ENCODE results near the gene RPS24. TPM values are rescaled to one million over a fixed set of nuclear protein-coding genes. Genes with fewer than 3 reads are reported as not detected.

RPS24 gene
- total and polyA plus RNA-seq, 2 experiments from 2014 or later = 2,362 to 3,638 TPM

GRCh38 chr10:78013564-78013963 lies 20.1 kb upstream of the RPS24 start:
- Mint-ChIP-seq H3K4me1 (no peaks in the 10 kb centered on the region), H3K27me3 (ENCODE audit: insufficient read depth, low read depth, poor library complexity) (no peaks in the 10 kb centered on the region), H3K4me3 (no peak overlapping the region), H3K27ac (no peak overlapping the region), H3K36me3 (ENCODE audit: low read depth) (peaks cover 90% of the 10 kb centered on the region), H3K9me3 (no peaks in the 10 kb centered on the region)
- Histone ChIP-seq H2AFZ (no peak overlapping the region), H3K27me3 (ENCODE audit: insufficient read depth) (no peaks in the 10 kb centered on the region), H3K79me2 (replicated peaks; ENCODE audit: insufficient read depth) (no peaks in the 10 kb centered on the region), H3K27ac (ENCODE audit: low read depth) (no peak overlapping the region), H3K4me2 (no peak overlapping the region), H3K36me3 (ENCODE audit: insufficient read depth) (peaks cover 84% of the 10 kb centered on the region), H3K9me2 (ENCODE audit: insufficient read depth) (no peaks in the 10 kb centered on the region), H3F3A (replicated peaks; ENCODE audit: low read depth) (no peaks in the 10 kb centered on the region), H4K20me1 (replicated peaks; ENCODE audit: insufficient read depth) (peaks cover 1% of the 10 kb centered on the region; the same call in 1 of the 2 replicates), H3K4me3 (no peak overlapping the region), H3K4me1 (ENCODE audit: insufficient read depth) (no peaks in the 10 kb centered on the region)
- TF ChIP-seq EZH2 (IDR thresholded peaks at IDR 0.05; ENCODE audit: low read depth, unreplicated experiment) = no peak
- TF ChIP-seq POLR2AphosphoS5 (IDR thresholded peaks at IDR 0.05; ENCODE audit: low read depth) = no peak
- no peak for TF ChIP-seq ZNF114 (CRISPR knock-in tag; IDR thresholded peaks at IDR 0.05)
- no peak for TF ChIP-seq REST (IDR thresholded peaks at IDR 0.05; ENCODE audit: unreplicated experiment)
- no peak for TF ChIP-seq EZH2phosphoT487 (IDR thresholded peaks at IDR 0.05; ENCODE audit: unreplicated experiment)
- no peak for TF ChIP-seq ZNF331 (CRISPR knock-in tag; IDR thresholded peaks at IDR 0.05; ENCODE audit: low read depth)
- DNase-seq (ENCODE audit: low spot score) = no peak
- no peak for ATAC-seq

DNA sequence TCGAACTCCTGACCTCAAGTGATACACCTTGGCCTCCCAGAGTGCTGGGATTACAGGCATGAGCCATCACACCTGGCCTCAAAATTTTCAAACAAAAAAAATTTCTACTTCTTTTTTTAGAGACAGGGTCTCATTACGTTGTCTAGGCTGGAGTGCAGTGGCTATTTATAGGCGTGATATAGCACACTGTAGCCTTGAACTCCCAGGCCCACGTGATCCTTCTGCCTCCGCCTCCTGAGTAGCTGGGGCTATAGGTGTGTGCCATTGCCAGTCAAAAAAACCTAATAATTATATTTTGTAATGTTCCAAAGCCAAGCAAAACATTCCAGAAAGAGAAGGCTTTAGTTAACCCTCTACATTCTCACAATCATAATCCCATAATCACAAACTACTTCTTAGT lies 18.1 kb upstream of the RPS24 start:
- no peak for DNase-seq (ENCODE audit: low spot score)
- Histone ChIP-seq H2AFZ (no peak overlapping the region), H3K79me2 (replicated peaks; ENCODE audit: insufficient read depth) (no peaks in the 10 kb centered on the region), H3F3A (replicated peaks; ENCODE audit: low read depth) (no peaks in the 10 kb centered on the region), H3K9me2 (ENCODE audit: insufficient read depth) (no peaks in the 10 kb centered on the region), H3K27me3 (ENCODE audit: insufficient read depth) (no peaks in the 10 kb centered on the region), H3K4me1 (ENCODE audit: insufficient read depth) (no peaks in the 10 kb centered on the region), H3K27ac (ENCODE audit: low read depth) (no peak overlapping the region), H4K20me1 (replicated peaks; ENCODE audit: insufficient read depth) (no peaks in the 10 kb centered on the region; the same call in 1 of the 2 replicates), H3K36me3 (ENCODE audit: insufficient read depth) (peaks cover 90% of the 10 kb centered on the region), H3K4me3 (no peak overlapping the region), H3K4me2 (no peak overlapping the region)
- Mint-ChIP-seq H3K9me3 (no peaks in the 10 kb centered on the region), H3K4me1 (no peaks in the 10 kb centered on the region), H3K36me3 (ENCODE audit: low read depth) (peaks cover 91% of the 10 kb centered on the region), H3K27ac (no peak overlapping the region), H3K27me3 (ENCODE audit: insufficient read depth, low read depth, poor library complexity) (peaks cover 2% of the 10 kb centered on the region), H3K4me3 (no peak overlapping the region)
- ATAC-seq = no peak
- no peak for TF ChIP-seq ZNF114 (CRISPR knock-in tag; IDR thresholded peaks at IDR 0.05)
- TF ChIP-seq, protein P1, sequence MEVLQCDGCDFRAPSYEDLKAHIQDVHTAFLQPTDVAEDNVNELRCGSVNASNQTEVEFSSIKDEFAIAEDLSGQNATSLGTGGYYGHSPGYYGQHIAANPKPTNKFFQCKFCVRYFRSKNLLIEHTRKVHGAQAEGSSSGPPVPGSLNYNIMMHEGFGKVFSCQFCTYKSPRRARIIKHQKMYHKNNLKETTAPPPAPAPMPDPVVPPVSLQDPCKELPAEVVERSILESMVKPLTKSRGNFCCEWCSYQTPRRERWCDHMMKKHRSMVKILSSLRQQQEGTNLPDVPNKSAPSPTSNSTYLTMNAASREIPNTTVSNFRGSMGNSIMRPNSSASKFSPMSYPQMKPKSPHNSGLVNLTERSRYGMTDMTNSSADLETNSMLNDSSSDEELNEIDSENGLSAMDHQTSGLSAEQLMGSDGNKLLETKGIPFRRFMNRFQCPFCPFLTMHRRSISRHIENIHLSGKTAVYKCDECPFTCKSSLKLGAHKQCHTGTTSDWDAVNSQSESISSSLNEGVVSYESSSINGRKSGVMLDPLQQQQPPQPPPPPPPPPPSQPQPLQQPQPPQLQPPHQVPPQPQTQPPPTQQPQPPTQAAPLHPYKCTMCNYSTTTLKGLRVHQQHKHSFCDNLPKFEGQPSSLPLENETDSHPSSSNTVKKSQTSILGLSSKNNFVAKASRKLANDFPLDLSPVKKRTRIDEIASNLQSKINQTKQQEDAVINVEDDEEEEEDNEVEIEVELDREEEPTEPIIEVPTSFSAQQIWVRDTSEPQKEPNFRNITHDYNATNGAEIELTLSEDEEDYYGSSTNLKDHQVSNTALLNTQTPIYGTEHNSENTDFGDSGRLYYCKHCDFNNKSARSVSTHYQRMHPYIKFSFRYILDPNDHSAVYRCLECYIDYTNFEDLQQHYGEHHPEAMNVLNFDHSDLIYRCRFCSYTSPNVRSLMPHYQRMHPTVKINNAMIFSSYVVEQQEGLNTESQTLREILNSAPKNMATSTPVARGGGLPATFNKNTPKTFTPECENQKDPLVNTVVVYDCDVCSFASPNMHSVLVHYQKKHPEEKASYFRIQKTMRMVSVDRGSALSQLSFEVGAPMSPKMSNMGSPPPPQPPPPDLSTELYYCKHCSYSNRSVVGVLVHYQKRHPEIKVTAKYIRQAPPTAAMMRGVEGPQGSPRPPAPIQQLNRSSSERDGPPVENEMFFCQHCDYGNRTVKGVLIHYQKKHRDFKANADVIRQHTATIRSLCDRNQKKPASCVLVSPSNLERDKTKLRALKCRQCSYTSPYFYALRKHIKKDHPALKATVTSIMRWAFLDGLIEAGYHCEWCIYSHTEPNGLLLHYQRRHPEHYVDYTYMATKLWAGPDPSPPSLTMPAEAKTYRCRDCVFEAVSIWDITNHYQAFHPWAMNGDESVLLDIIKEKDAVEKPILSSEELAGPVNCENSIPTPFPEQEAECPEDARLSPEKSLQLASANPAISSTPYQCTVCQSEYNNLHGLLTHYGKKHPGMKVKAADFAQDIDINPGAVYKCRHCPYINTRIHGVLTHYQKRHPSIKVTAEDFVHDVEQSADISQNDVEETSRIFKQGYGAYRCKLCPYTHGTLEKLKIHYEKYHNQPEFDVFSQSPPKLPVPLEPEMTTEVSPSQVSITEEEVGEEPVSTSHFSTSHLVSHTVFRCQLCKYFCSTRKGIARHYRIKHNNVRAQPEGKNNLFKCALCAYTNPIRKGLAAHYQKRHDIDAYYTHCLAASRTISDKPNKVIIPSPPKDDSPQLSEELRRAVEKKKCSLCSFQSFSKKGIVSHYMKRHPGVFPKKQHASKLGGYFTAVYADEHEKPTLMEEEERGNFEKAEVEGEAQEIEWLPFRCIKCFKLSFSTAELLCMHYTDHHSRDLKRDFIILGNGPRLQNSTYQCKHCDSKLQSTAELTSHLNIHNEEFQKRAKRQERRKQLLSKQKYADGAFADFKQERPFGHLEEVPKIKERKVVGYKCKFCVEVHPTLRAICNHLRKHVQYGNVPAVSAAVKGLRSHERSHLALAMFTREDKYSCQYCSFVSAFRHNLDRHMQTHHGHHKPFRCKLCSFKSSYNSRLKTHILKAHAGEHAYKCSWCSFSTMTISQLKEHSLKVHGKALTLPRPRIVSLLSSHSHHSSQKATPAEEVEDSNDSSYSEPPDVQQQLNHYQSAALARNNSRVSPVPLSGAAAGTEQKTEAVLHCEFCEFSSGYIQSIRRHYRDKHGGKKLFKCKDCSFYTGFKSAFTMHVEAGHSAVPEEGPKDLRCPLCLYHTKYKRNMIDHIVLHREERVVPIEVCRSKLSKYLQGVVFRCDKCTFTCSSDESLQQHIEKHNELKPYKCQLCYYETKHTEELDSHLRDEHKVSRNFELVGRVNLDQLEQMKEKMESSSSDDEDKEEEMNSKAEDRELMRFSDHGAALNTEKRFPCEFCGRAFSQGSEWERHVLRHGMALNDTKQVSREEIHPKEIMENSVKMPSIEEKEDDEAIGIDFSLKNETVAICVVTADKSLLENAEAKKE (CRISPR knock-in tag; IDR thresholded peaks at IDR 0.05) = no peak
- TF ChIP-seq, protein P2, sequence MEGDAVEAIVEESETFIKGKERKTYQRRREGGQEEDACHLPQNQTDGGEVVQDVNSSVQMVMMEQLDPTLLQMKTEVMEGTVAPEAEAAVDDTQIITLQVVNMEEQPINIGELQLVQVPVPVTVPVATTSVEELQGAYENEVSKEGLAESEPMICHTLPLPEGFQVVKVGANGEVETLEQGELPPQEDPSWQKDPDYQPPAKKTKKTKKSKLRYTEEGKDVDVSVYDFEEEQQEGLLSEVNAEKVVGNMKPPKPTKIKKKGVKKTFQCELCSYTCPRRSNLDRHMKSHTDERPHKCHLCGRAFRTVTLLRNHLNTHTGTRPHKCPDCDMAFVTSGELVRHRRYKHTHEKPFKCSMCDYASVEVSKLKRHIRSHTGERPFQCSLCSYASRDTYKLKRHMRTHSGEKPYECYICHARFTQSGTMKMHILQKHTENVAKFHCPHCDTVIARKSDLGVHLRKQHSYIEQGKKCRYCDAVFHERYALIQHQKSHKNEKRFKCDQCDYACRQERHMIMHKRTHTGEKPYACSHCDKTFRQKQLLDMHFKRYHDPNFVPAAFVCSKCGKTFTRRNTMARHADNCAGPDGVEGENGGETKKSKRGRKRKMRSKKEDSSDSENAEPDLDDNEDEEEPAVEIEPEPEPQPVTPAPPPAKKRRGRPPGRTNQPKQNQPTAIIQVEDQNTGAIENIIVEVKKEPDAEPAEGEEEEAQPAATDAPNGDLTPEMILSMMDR (conservative IDR thresholded peaks at IDR 0.05; ENCODE audit: low read depth in 2 of 2) = no peak
- TF ChIP-seq NANOG (IDR thresholded peaks at IDR 0.05; ENCODE audit: borderline replicate concordance) = no peak
- TF ChIP-seq ZNF331 (CRISPR knock-in tag; IDR thresholded peaks at IDR 0.05; ENCODE audit: low read depth) = no peak
- no peak for TF ChIP-seq STAT1 (IDR thresholded peaks at IDR 0.05; ENCODE audit: unreplicated experiment)
- no peak for TF ChIP-seq JUNB (IDR thresholded peaks at IDR 0.05; ENCODE audit: unreplicated experiment)
- TF ChIP-seq CREB1 (CRISPR knock-in tag; IDR thresholded peaks at IDR 0.05; ENCODE audit: low read depth) = no peak
